GM19239 (cell line): ENCODE measurements around the gene MAFG.

Experiments
- DNase-seq: peaks from one replicate; pipeline ENCODE4 v3.0.0; 2011; ENCODE audit warnings: low spot score; ENCODE audit not compliant: insufficient read length
- FAIRE-seq: peaks from 2 replicates; lab custom pipeline; 2011; peaks lifted over from hg19 to GRCh38; lab: Jason Lieb, UNC

Gene MAFG

GRCh38 chr17:81901167-81902022 lies 26.1 kb downstream of the MAFG start:
- no peak for DNase-seq
- FAIRE-seq: no peak

GRCh38 chr17:81900181-81900820 lies 27.2 kb downstream of the MAFG start:
- DNase-seq (no peak), FAIRE-seq (no peak)

GRCh38 chr17:81899514-81900166 lies 27.9 kb downstream of the MAFG start:
- no peak for FAIRE-seq
- DNase-seq: no peak

- DNase-seq: no peak
- no peak for FAIRE-seq
These were observed 28.6 kb downstream of the MAFG start for GRCh38 chr17:81898885-81899284.

GRCh38 chr17:81898029-81898866 lies 29.3 kb downstream of the MAFG start:
- DNase-seq (no peak), FAIRE-seq (no peak)

GRCh38 chr17:81895400-81895799 lies 32.1 kb downstream of the MAFG start:
- DNase-seq: no peak
- no peak for FAIRE-seq

- FAIRE-seq (no peak), DNase-seq (no peak)
These were observed 36.3 kb downstream of the MAFG start for GRCh38 chr17:81891303-81891552.

- no peak for DNase-seq
These were observed 36.9 kb downstream of the MAFG start for GRCh38 chr17:81890447-81891302.

GRCh38 chr17:81889602-81890001 lies 37.9 kb downstream of the MAFG start:
- no peak for FAIRE-seq
- DNase-seq: no peak

More at GRCh38 chr17:81890447-81891302, 36.9 kb downstream of the MAFG start:
- no peak for FAIRE-seq

GRCh38 chr17:81888988-81889595 lies 38.4 kb downstream of the MAFG start:
- DNase-seq: no peak
- FAIRE-seq: no peak

- FAIRE-seq (no peak), DNase-seq (no peak)
These were observed 39.2 kb downstream of the MAFG start for GRCh38 chr17:81888105-81888987.

- no peak for DNase-seq
- no peak for FAIRE-seq
These were observed 41.5 kb downstream of the MAFG start for GRCh38 chr17:81885869-81886548.

GRCh38 chr17:81885454-81885853 lies 42.1 kb downstream of the MAFG start:
- DNase-seq (no peak), FAIRE-seq (no peak)

GRCh38 chr17:81884968-81885367 lies 42.6 kb downstream of the MAFG start:
- FAIRE-seq (no peak), DNase-seq (no peak)

GRCh38 chr17:81884520-81884919 lies 43.0 kb downstream of the MAFG start:
- FAIRE-seq (no peak), DNase-seq (no peak)

- FAIRE-seq: no peak
- DNase-seq: no peak
These were observed 48.4 kb downstream of the MAFG start for GRCh38 chr17:81879121-81879520.

GRCh38 chr17:81878294-81878693 lies 49.2 kb downstream of the MAFG start:
- no peak for FAIRE-seq
- no peak for DNase-seq

- no peak for DNase-seq
- FAIRE-seq: no peak
These were observed 50.0 kb downstream of the MAFG start for GRCh38 chr17:81877569-81877968.
